ENCODE measurements around the gene BICRA.

Gene BICRA

DNA sequence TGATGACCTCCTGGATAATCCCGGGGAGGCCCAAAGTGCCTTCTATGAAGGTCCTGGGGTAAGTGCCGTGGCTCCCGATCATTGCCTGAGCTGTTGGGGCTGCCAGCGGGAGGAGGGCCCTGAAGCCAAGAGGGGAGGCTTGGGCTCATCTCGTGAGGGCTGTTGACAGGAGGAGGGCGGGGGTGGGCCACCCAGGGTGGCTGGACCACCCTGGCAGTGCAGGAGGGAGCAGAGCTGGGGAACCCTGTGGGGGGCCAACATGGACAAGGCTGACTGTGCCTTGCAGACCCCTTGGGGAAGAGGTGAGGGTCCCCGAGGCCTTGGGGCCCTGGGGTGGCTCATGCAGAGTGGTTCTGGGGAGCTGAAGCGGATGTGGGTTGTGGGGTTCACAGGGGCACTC is 66.9 kb downstream of the BICRA start:
- TF ChIP-seq, protein P1, sequence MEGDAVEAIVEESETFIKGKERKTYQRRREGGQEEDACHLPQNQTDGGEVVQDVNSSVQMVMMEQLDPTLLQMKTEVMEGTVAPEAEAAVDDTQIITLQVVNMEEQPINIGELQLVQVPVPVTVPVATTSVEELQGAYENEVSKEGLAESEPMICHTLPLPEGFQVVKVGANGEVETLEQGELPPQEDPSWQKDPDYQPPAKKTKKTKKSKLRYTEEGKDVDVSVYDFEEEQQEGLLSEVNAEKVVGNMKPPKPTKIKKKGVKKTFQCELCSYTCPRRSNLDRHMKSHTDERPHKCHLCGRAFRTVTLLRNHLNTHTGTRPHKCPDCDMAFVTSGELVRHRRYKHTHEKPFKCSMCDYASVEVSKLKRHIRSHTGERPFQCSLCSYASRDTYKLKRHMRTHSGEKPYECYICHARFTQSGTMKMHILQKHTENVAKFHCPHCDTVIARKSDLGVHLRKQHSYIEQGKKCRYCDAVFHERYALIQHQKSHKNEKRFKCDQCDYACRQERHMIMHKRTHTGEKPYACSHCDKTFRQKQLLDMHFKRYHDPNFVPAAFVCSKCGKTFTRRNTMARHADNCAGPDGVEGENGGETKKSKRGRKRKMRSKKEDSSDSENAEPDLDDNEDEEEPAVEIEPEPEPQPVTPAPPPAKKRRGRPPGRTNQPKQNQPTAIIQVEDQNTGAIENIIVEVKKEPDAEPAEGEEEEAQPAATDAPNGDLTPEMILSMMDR (IDR thresholded peaks at IDR 0.05; ENCODE audit: insufficient read depth, missing control alignments): no peak
- DNase-seq (ENCODE audit: insufficient read length, low spot score): no peak
- no peak for FAIRE-seq

DNA sequence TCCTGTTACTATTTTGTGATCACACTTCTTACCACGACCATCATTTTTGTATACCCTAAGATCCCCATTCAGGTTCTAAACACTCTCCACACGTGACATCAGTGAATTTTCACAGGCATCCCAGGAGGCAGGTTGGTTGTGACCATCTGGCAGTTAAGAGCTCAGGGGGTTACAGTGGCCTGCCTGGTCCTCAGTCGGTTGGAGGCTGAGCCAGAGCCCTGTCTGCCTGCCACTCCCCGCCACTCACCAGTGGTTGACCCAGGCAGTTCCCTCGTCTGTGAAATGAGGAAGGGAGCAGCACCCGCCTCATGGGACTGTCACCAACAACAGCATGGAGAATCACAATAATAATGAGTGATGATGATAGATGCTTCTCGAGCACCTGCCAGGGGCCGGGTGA is 67.9 kb downstream of the BICRA start:
- FAIRE-seq: no peak
- TF ChIP-seq, protein P1 (IDR thresholded peaks at IDR 0.05; ENCODE audit: insufficient read depth, missing control alignments): no peak
- DNase-seq (ENCODE audit: insufficient read length, low spot score): no peak

DNA sequence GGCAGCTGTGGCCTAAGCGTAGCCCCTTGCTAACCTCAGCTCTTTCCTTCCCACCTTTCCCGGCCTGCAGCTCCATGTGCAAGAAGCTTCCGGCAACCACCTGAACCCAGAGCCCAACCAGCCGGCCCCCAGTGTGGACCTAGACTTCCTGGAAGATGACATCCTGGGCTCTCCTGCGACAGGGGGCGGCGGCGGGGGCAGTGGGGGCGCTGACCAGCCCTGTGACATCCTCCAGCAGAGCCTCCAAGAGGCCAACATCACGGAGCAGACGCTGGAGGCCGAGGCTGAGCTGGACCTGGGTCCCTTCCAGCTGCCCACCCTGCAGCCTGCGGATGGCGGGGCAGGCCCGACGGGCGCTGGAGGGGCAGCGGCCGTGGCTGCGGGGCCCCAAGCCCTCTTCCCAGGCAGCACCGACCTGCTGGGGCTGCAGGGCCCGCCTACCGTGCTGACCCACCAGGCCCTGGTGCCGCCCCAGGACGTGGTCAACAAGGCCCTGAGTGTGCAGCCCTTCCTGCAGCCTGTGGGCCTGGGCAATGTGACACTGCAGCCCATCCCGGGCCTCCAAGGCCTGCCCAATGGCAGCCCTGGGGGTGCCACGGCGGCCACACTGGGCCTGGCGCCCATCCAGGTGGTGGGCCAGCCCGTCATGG is 70.4 kb downstream of the BICRA start:
- TF ChIP-seq, protein P1 (IDR thresholded peaks at IDR 0.05; ENCODE audit: insufficient read depth, missing control alignments): no peak
- no peak for FAIRE-seq
- no peak for DNase-seq (ENCODE audit: insufficient read length, low spot score)

GRCh38 chr19:47679922-47680857 is 71.3 kb downstream of the BICRA start:
- no peak for FAIRE-seq
- TF ChIP-seq, protein P1 (IDR thresholded peaks at IDR 0.05; ENCODE audit: insufficient read depth, missing control alignments): no peak
- DNase-seq (ENCODE audit: insufficient read length, low spot score): no peak

- FAIRE-seq: no peak
- no peak for DNase-seq (ENCODE audit: insufficient read length, low spot score)
- TF ChIP-seq, protein P1 (IDR thresholded peaks at IDR 0.05; ENCODE audit: insufficient read depth, missing control alignments): no peak
Observed at GRCh38 chr19:47680858-47681332, 72.0 kb downstream of the BICRA start.

DNA sequence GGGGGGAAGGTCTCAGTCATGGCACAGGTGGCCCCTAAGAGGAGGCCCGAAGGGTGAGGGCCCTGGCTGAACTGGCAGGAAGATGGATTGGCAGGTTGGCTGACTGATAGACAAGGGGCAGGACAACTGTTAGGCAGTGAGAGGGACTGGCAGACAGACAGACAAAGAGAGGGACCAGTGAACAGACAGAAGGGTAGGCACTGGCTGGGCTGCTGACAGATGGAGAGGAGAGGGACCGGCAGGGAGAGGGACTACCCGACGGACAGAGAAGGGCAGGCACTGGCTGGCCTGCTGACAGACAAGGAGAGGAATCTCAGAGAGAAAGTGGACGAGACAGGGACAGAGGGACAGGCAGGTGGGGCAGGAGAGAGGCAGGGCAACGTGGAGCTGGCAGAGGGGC is 72.5 kb downstream of the BICRA start:
- FAIRE-seq (no peak), DNase-seq (ENCODE audit: insufficient read length, low spot score) (no peak)
- TF ChIP-seq, protein P1 (IDR thresholded peaks at IDR 0.05; ENCODE audit: insufficient read depth, missing control alignments): no peak
